Lung (tissue), 12 donors: ENCODE results near the gene TMEM89. TPM values are rescaled to one million over a fixed set of nuclear protein-coding genes. Genes with fewer than 3 reads are reported as not detected.

Experiments used
- ATAC-seq: fragments of 200-7000 bp; cut with Tn5 transposase; one replicate; pipeline ENCODE4 v1.9.1; 2020; ENCODE audit warnings: moderate number of reproducible peaks; ENCODE audit not compliant: insufficient read depth, low FRiP score
- DNase-seq, 3 donors: peaks; one replicate each; pipeline ENCODE4 v3.0.0-alpha.2; 2013 to 2017
- H3K27ac ChIP-seq, 2 donors: one replicate each; pipeline ENCODE4 v1.5.1; 2013; ENCODE audit warnings: mild to moderate bottlenecking in 2 of 2, moderate library complexity in 2 of 2, control low read depth in 1 of 2, inconsistent platforms in 1 of 2, low read depth in 1 of 2, low read length in 1 of 2
- H3K27me3 ChIP-seq, 3 donors: one replicate each; pipeline ENCODE4 v1.5.1; 2013; ENCODE audit warnings: low read length in 2 of 3; ENCODE audit not compliant: control insufficient read depth in 3 of 3, insufficient read depth in 3 of 3
- H3K36me3 ChIP-seq, 4 donors: one replicate each; pipeline ENCODE4 v1.5.1; 2013; ENCODE audit warnings: low read length in 4 of 4, mild to moderate bottlenecking in 1 of 4, moderate library complexity in 1 of 4; ENCODE audit not compliant: control insufficient read depth in 4 of 4, insufficient read depth in 4 of 4
- H3K4me1 ChIP-seq, 5 donors: one replicate each; pipeline ENCODE4 v1.5.1; 2013; ENCODE audit warnings: low read length in 5 of 5, mild to moderate bottlenecking in 2 of 5, moderate library complexity in 1 of 5; ENCODE audit not compliant: control insufficient read depth in 5 of 5, insufficient read depth in 5 of 5
- H3K4me3 ChIP-seq: one replicate; pipeline ENCODE4 v1.5.1; 2013; ENCODE audit warnings: mild to moderate bottlenecking, control low read depth, moderate library complexity
- H3K9ac ChIP-seq, 2 donors: one replicate each; pipeline ENCODE4 v1.5.1; 2013; ENCODE audit warnings: low read length in 2 of 2, control low read depth in 1 of 2; ENCODE audit not compliant: insufficient read depth in 1 of 2
- H3K9me3 ChIP-seq, 4 donors: one replicate each; pipeline ENCODE4 v1.5.1; 2013; ENCODE audit warnings: low read length in 3 of 4, mild to moderate bottlenecking in 1 of 4, moderate library complexity in 1 of 4; ENCODE audit not compliant: control insufficient read depth in 4 of 4, insufficient read depth in 3 of 4
- WGBS, 2 donors: extraction: QIAGEN DNeasy Blood & Tissue Kit; methylation state at CpG; one replicate each; pipeline ENCODE4 v1.1.7; 2013; 5-methylcytosine and 5-hydroxymethylcytosine counted together
- polyA plus RNA-seq, 2 donors: library from polyadenylated mRNA; stranded (reverse); fragments of 200-250 nt; gene quantifications; one replicate each; pipeline ENCODE4 v1.2.1, GENCODE V29; 2013
- total RNA-seq, 2 donors: library from RNA; depleted of rRNA in 1 of 2; stranded (reverse); fragments of >200 nt in 1 of 2; gene quantifications; one replicate each; pipeline ENCODE4 v1.2.1, GENCODE V29; 2014 to 2021
- TF ChIP-seq, protein P1 (sequence below): IDR thresholded peaks from 2 replicates; pipeline ENCODE4 v1.5.1; 2012; ENCODE audit warnings: mild to moderate bottlenecking; ENCODE audit errors: control extremely low read depth, extremely low read depth
- donor health status: control.
- donor health status: control.
- donor health status: Bipolar disorder and iron deficiency.
- donor health status: healthy.
- donor health status: DM: yes; HTN: yes; CAD: no.

The TMEM89 gene
- total and polyA plus RNA-seq, 4 donors: 0.22 TPM; not detected in 3

DNA sequence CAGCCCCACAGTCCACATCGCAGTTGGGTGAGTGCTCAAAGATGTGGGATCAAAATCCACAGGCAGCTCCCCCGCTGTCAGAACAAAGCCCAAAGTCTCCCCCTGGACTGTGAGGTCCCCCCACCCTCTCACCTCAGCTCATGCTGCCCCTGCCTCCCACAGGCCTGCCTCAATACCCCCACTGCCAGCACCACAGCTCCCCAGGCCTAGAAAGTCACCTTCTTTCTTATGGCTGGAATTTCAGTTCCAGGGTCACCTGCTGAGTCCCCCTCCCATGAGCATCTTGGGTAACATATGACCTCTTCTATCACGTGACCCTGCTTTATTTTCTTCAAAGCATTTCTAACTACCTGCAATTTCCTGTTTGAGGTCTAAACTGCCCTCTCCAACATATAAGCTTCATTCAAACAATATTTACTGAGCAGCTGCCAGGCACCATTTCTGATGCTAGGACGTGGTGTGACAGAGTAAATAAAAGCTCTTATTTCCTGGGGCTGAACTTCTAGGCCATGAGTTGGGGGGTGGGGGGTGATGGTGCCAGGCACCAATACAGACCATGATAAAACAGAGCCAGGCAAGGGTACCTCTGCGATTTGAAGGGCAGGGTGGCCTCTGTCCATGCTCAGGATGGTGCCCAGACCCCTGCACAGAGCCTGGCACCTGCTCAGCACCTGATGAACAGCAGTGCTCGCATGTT is 2.4 kb upstream of the TMEM89 start:
- Histone ChIP-seq H3K4me1 (no peaks in the 10 kb centered on the region), H3K36me3 (peaks cover 0 to 26% (median 5%) of the 10 kb centered on the region in 4 donors), H3K9me3 (peaks cover 0 to 3% (median 0%) of the 10 kb centered on the region in 4 donors), H3K4me3 (no peak overlapping the region), H3K9ac (no peak overlapping the region), H3K27ac (no peak overlapping the region), H3K27me3 (no peaks in the 10 kb centered on the region)
- peak in 2 of 3 donors; percentile 8 to 44 for DNase-seq
- no peak for ATAC-seq
- WGBS, 2 donors: 67 to 73% methylated on average over 6 of the region's 6 CpGs
- TF ChIP-seq, protein P1, sequence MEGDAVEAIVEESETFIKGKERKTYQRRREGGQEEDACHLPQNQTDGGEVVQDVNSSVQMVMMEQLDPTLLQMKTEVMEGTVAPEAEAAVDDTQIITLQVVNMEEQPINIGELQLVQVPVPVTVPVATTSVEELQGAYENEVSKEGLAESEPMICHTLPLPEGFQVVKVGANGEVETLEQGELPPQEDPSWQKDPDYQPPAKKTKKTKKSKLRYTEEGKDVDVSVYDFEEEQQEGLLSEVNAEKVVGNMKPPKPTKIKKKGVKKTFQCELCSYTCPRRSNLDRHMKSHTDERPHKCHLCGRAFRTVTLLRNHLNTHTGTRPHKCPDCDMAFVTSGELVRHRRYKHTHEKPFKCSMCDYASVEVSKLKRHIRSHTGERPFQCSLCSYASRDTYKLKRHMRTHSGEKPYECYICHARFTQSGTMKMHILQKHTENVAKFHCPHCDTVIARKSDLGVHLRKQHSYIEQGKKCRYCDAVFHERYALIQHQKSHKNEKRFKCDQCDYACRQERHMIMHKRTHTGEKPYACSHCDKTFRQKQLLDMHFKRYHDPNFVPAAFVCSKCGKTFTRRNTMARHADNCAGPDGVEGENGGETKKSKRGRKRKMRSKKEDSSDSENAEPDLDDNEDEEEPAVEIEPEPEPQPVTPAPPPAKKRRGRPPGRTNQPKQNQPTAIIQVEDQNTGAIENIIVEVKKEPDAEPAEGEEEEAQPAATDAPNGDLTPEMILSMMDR: no peak

DNA sequence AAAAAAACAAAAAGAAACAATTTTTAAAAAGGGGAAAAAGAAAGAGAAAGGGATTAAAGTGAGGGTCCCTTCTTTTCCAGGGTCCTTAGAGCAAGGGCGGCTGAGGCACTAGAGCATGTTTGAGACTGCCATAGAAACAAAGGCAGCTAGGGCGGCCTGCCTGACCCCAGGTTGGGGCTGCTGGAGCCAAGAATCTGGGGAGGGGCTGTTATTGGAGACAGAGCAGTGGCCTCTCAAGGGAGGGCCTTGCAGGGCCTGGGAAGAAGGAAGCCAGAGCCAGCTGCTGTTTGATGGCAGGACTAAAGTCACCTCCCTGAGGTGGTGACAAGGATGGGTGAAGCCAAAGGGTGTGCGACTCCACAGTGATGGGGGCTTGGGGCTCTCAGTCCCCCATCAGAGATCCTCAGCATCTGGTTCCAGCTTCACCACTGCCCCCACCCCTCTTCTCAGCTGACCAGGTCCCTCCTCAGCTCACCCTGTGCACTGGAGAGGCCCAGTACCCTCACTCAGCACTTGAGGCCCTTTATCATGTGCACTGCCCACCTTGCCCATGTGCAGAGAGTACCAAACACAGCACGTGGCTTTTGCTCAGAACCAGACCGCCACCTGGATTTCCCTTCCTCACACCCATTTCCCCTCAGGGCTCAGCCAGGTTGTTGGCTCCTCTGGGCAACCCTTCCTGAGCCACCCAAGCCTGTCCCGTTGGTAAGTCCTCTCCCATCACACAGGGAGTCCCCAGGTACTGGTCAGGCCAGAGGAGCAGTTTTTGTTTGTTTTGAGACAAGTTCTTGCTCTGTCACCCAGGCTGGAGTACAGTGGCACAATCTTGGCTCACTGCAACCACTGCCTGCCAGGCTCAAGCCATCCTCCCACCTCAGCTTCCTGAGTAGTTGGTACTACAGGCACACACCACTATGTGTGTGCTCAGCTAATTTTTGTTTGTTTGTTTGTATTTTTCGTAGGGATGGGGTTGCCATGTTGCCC is 1.7 kb downstream of the TMEM89 start:
- 85 to 87% methylated on average over 6 to 7 of the region's 7 CpGs for WGBS, 2 donors
- Histone ChIP-seq H3K9ac (no peak overlapping the region), H3K9me3 (peaks cover 0 to 10% (median 0%) of the 10 kb centered on the region in 4 donors), H3K27me3 (no peaks in the 10 kb centered on the region), H3K27ac (no peak overlapping the region), H3K4me3 (no peak overlapping the region), H3K36me3 (no peaks in the 10 kb centered on the region), H3K4me1 (no peaks in the 10 kb centered on the region)
- TF ChIP-seq, protein P1: no peak
- DNase-seq (no peak), ATAC-seq (no peak)

DNA sequence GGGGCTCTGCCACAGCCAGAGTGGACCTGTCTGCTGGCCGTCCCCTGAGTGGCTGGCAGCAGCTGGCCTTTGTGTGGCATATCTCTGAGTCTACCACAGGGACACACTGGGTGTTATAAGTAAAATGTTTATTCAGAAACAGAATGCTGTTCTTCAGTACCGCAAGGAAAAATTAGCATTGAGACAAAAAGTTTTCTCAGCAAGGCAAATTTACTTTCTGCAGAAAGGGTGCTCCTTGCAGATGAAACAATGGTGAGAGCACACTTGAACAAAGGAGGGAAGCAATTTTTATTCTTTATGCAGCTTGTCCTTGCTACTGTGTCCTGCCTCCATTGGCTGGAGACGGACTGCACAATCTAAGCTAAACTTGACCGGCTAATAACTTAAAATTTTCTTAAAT is 4.0 kb downstream of the TMEM89 start:
- Histone ChIP-seq H3K36me3 (no peaks in the 10 kb centered on the region), H3K9me3 (peaks cover 0 to 10% (median 0%) of the 10 kb centered on the region in 4 donors), H3K4me1 (peaks cover 0 to 5% (median 0%) of the 10 kb centered on the region in 5 donors), H3K9ac (no peak overlapping the region), H3K27me3 (no peaks in the 10 kb centered on the region), H3K4me3 (no peak overlapping the region), H3K27ac (no peak overlapping the region)
- ATAC-seq (no peak), DNase-seq (no peak)
- WGBS, 2 donors: 98% methylated on average over 4 of the region's 4 CpGs
- TF ChIP-seq, protein P1: no peak
